Measurements from ENCODE around the gene AKR1D1. TPM values are rescaled to one million over a fixed set of nuclear protein-coding genes. Genes with fewer than 3 reads are reported as not detected.
A peak's percentile ranks its signal among the peaks of the same experiment; 100 is the strongest.
"Not testable (repeated sequence)": the region's sequence is repeated elsewhere in the genome, so short reads cannot be mapped to it uniquely, and the experiment has no call there.

The AKR1D1 gene
- total RNA-seq, 1 donor from 2014 or later: not detected

GRCh38 chr7:138083859-138084258, 7.6 kb downstream of the AKR1D1 start:
- no peaks in the 10 kb centered on the region for H3K27me3 ChIP-seq
- no peak for TF ChIP-seq CTCF (IDR thresholded peaks at IDR 0.05)
- intact Hi-C loops (cut with DNase I): no loop called here
- no peaks in the 10 kb centered on the region for H3K4me1 ChIP-seq
- no peaks in the 10 kb centered on the region for H3K36me3 ChIP-seq
- no peak overlapping the region for H3K4me3 ChIP-seq
- no peak overlapping the region for H3K27ac ChIP-seq
- no peak for DNase-seq
- ATAC-seq: no peak
- H3K9me3 ChIP-seq: no peaks in the 10 kb centered on the region

GRCh38 chr7:138086563-138087270, 10.5 kb downstream of the AKR1D1 start:
- no peak overlapping the region for H3K4me3 ChIP-seq
- no peak for ATAC-seq
- H3K27me3 ChIP-seq: no peaks in the 10 kb centered on the region
- intact Hi-C loops (cut with DNase I): no loop called here
- H3K9me3 ChIP-seq: no peaks in the 10 kb centered on the region
- H3K36me3 ChIP-seq: no peaks in the 10 kb centered on the region
- H3K27ac ChIP-seq: no peak overlapping the region
- no peaks in the 10 kb centered on the region for H3K4me1 ChIP-seq
- no peak for TF ChIP-seq CTCF (IDR thresholded peaks at IDR 0.05)
- no peak for DNase-seq

- Histone ChIP-seq H3K27me3 (no peaks in the 10 kb centered on the region), H3K4me3 (no peak overlapping the region), H3K36me3 (no peaks in the 10 kb centered on the region), H3K9me3 (no peaks in the 10 kb centered on the region), H3K27ac (no peak overlapping the region), H3K4me1 (no peaks in the 10 kb centered on the region)
- intact Hi-C loops (cut with DNase I): no loop called here
- no peak for ATAC-seq
- TF ChIP-seq CTCF (IDR thresholded peaks at IDR 0.05): no peak
- no peak for DNase-seq
Observed at GRCh38 chr7:138089080-138089901, 13.0 kb downstream of the AKR1D1 start.

GRCh38 chr7:138091032-138091431, 14.8 kb downstream of the AKR1D1 start:
- DNase-seq (no peak), ATAC-seq (peak; percentile 70)
- Histone ChIP-seq H3K27ac (no peak overlapping the region), H3K36me3 (no peaks in the 10 kb centered on the region), H3K4me1 (no peaks in the 10 kb centered on the region), H3K27me3 (no peaks in the 10 kb centered on the region), H3K4me3 (no peak overlapping the region), H3K9me3 (no peaks in the 10 kb centered on the region)
- intact Hi-C loops (cut with DNase I): no loop called here
- TF ChIP-seq CTCF (IDR thresholded peaks at IDR 0.05): no peak

GRCh38 chr7:138091840-138092239, 15.6 kb downstream of the AKR1D1 start:
- H3K9me3 ChIP-seq; H3K27me3 ChIP-seq; H3K27ac ChIP-seq; H3K36me3 ChIP-seq; intact Hi-C loops (cut with DNase I); H3K4me3 ChIP-seq; H3K4me1 ChIP-seq; ATAC-seq; DNase-seq: not testable (repeated sequence)

- TF ChIP-seq CTCF (IDR thresholded peaks at IDR 0.05): no peak
- Histone ChIP-seq H3K9me3 (no peaks in the 10 kb centered on the region), H3K4me1 (no peaks in the 10 kb centered on the region), H3K36me3 (no peaks in the 10 kb centered on the region), H3K27ac (no peak overlapping the region), H3K27me3 (no peaks in the 10 kb centered on the region), H3K4me3 (no peak overlapping the region)
- DNase-seq (no peak), ATAC-seq (no peak)
- intact Hi-C loops (cut with DNase I): no loop called here
Observed at GRCh38 chr7:138092486-138093028, 16.3 kb downstream of the AKR1D1 start.
